Measurements from ENCODE around the gene ATP2C2. TPM values are rescaled to one million over a fixed set of nuclear protein-coding genes. Genes with fewer than 3 reads are reported as not detected.
"Not testable (repeated sequence)": the region's sequence is repeated elsewhere in the genome, so short reads cannot be mapped to it uniquely, and the experiment has no call there.

ATP2C2 gene
- total RNA-seq, 1 donor from 2014 or later: 1.7 TPM

DNA sequence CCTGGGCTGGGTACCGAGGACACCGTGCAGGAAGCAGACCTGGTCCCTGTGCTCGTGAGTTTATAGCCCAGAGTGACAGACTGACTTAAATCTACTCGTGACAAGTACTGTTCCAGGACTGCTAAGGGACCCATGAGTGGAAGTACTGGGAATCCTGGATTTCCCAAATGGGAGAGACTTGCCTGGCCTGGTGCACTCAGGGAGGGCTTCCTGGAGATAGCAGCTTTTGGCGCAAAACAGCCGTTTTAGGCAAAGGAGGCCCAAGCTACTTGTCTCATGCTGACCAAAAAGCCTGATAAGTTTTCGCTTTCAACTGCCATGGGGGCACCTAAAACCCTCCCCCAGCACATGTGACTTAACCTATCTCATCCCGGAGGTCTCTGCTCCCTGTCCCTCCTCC, 51.4 kb downstream of the ATP2C2 start:
- no peak for DNase-seq (ENCODE audit: low spot score)

DNA sequence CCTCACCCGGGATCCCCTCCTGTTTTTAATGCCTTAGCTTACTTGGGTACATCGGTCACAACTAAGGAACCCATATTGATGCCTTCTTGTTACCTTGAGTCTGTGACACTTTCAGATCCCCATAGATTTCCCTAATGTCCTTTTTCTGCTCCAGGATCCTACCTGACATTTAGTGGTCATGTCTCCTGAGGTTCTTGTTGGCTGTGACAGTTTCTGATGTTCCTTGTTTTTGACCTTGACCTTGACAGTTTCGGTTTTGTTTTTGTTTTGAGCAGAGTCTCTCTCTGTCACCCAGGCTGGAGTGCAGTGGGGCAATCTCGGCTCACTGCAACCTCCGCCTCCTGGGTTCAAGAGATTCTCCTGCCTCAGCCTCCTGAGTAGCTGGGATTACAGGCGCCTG, 52.2 kb downstream of the ATP2C2 start:
- not testable (repeated sequence) for DNase-seq (ENCODE audit: low spot score)

DNA sequence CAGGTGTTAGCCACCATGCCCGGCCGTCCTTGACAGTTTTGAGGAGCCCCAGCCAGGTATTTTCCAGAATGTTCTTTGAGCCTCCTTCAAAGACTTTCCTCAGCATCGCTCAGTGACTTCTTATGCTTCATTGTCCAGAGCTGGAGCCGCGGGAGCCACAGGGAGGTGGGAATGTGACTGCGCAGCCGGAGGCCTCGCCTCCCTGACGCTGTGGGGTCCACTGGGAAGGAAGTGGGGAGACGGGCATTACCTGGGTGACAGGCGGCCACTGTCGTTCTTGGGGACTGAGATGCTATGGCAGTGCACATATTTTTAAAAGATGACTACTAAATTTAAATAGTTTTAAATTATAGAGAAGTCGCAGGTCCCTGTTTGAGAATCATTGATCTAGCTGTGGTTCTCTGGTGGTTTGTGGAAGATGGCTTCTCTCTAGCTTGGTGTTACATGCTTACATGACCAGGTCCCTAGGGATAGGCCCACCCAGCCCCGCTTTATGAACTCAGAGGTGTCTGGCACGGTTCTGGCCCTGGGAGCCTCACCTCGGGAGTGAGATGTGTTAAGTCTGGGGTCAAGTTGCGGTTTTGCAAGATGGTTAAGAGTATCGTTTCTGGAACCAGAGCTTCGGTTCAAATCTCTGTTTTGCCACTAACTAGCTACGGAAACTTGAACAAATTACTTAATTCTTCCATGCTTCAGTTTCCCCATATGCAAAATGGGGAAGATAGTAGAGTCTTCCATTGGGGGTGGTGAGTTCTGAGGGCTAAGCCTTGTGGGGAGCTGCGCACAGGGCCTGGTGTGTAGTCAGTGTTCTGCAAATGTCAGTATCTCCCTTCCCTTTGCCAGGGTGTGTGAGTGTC, 53.0 kb downstream of the ATP2C2 start:
- no peak for DNase-seq (ENCODE audit: low spot score)

DNA sequence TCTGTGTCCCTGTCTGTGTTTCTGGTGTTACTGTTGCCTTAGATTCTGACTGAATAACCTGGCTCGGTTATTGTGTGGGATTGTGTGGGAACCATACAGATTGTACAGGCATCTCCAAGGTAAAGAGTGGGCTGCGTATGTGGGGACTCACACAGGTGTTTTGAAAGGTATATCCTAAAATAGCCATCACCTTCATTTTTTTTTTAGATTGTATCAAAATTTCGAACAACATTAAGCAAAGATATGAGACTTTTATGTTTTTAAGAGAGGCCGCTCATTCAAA, 53.5 kb downstream of the ATP2C2 start:
- no peak for DNase-seq (ENCODE audit: low spot score)

DNA sequence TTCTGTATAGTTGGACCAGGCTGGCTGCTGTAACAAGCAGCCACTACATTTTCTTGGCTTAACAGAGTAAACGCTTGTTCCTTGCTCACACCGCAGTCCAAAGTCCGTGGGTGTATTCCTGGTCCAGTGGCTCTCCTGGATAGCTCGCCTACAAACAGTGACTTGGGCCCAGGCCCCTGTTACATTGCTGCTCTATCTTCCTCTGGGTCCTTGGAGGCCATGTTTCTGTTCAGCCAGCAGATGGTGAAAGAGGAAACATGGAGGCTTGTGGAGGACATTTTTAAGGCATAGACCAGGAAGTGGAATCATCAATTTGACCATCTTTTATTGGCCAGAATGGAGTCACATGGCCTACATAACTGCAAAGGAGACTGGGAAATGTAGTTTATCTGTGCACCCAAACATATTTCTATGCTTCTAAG, 55.1 kb downstream of the ATP2C2 start:
- DNase-seq (ENCODE audit: low spot score): no peak

DNA sequence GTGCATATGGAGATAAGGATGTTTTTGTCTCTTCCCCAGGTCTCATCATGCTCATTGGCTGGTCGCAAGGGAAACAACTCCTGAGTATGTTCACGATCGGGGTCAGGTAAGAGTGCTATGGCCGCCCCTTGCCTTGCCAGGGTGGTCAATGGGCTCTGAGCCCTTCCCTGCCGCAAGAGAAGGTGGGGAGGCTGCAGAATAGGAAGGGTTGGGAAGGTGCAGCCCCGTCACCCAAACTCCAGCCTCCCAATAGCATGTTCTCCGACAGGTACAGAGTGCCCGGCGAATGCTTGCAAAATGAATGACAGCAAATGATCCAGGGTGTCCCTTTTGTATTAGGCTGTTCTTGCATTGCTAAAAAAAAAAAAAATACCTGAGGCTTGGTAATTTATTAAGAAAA, 57.4 kb downstream of the ATP2C2 start:
- DNase-seq (ENCODE audit: low spot score): no peak

DNA sequence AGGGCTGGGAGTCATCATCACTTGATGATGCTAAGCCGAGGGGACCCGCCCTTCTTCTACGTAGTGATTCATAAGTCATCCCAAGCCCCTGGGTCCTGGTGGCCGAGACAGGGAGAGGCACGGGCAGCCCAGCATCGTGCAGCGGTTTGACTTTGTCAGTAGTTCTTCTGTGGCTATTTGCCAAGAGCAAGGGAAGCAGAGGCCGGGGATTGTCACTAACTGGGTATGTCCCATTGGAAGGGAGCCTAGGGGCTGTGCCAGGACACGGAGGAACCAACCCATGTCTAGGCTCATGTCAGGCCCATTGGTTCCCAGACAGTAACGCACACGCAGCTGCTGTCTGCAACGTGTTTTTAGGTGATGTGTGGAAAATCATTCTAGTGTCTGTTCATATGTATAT, 58.5 kb downstream of the ATP2C2 start:
- no peak for DNase-seq (ENCODE audit: low spot score)

DNA sequence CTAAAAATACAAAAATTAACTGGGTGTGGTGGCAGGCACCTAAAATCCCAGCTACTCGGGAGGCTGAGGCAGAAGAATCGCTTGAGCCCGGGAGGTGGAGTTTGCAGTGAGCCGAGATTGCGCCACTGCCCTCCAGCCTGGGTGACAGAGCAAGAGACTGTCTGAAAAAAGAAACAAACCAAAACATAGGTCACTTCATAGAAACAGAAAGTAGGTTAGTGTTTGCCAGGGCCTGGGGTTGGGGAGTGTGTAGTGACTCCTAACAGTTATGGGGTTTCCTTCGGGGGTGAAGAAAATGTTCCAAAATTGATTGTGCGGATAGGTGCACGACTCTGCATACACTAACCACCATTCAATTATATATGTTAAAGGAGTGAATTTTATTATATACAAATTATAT, 59.2 kb downstream of the ATP2C2 start:
- no peak for DNase-seq (ENCODE audit: low spot score)

DNA sequence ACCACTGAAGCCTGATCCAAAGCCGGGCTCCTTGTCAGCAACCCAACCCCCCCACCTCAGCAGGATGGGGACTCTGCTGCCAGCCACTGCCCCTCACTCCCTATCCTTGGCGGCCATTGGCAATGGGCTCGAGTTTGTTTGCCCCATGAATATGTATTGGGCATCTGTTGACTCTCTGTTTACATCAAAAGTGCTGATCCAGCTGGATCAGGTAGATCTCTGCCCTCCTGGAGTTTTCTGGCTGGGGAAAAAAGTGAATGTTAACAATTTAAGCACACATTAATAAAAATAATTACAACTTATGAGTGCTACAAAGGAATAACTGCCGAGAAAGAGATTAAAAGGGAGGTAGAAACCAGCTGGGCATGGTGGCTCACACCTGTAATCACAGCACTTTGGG, 62.5 kb downstream of the ATP2C2 start:
- no peak for DNase-seq (ENCODE audit: low spot score)

DNA sequence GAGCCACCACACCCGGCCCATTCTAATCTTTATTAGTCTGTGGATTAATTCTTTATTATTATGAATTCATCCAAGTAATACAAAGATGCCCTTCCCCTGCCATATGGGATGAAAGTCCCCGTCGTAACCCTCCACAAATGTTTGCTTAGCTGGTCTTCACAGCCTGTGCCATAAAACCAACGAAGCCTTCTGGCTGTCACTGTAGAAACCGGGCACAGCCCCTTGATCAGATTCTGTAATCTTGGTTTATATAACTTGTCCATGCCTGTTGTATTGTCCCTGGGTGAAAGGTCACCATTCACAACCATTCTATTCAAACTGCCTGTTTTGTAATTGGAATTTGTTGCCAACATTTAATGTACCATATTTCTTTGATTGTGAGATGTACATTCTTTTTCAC, 66.5 kb downstream of the ATP2C2 start:
- DNase-seq (ENCODE audit: low spot score): no peak

DNA sequence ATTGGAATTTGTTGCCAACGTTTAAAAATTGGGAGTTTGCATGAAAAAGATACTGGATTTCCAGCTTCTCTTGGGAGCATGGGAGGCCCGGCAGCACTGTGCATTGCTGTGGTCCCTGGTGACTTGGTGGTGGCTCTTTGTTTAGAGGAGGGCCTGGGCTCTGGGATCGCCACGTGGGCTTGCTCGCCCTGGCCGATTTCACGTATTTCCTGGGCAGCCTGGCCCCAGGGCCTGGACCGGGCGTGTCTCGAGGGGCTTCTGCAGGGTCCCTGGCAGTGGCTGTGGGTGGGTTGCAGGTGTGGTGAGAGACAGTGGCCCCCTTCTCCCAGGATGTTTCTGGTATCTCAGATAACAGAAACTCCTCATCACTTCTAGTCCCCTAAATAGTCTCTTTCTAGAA, 67.9 kb downstream of the ATP2C2 start:
- DNase-seq (ENCODE audit: low spot score): no peak

DNA sequence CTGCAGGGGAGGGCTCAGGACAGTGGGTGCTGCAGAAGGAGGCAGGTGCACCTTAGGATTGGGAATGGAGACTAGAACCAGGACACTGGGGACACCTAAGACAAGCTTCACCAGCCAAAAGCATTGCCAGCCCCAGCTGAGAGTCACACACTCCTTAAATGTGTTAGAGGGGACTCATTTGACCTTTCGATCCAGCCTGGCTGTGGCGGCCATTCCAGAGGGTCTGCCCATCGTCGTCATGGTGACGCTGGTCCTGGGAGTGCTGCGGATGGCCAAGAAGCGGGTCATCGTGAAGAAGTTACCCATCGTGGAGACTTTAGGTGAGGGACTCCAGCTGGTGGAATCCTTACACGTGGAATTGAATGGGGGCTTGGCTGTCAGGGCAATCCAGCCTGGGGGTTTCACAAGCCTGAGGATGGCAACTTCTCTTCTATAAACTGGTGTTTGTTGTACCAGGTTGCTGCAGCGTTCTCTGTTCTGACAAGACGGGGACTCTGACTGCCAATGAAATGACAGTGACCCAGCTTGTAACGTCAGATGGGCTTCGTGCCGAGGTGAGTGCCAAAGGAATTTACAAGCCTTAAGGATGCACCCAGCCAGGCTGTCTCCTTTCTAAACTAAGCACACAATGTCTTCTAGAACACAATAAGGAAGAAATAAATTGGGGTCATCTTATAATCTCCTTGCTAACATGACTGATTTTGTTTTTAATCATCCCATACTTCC, 70.8 kb downstream of the ATP2C2 start:
- DNase-seq (ENCODE audit: low spot score): no peak

DNA sequence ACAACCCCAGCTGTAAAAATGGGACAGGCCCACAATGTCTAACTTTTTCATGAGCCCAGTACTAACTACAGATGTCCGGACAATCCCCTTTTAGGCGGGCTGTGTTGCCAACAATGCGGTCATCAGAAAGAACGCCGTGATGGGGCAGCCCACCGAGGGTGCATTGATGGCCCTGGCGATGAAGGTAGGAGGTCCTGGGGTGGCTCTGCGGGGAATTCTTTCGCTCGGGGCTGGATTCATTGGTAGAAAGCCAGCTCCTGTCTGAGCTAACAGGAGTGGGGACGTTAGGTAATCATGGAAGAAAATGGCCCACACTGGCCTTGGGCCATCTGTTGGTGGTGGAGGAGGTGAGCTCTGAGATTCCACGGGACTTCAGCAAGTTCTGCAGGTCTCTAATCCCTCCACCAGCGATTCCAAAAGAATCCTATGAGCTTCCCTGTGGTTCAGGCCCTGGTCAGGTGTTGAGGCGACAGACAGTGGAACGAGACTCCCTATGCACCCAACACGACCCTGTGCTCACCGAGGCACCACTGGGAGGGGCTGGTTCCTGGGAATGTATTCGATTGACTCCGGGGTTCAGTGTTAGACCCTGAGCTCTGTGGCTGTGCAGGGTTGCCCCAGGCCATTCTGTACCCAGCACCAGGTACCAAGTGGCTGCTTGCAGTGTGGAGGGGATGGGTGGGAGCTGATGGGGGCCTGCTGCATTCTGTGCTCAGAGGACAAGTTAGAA, 74.2 kb downstream of the ATP2C2 start:
- DNase-seq (ENCODE audit: low spot score): no peak

DNA sequence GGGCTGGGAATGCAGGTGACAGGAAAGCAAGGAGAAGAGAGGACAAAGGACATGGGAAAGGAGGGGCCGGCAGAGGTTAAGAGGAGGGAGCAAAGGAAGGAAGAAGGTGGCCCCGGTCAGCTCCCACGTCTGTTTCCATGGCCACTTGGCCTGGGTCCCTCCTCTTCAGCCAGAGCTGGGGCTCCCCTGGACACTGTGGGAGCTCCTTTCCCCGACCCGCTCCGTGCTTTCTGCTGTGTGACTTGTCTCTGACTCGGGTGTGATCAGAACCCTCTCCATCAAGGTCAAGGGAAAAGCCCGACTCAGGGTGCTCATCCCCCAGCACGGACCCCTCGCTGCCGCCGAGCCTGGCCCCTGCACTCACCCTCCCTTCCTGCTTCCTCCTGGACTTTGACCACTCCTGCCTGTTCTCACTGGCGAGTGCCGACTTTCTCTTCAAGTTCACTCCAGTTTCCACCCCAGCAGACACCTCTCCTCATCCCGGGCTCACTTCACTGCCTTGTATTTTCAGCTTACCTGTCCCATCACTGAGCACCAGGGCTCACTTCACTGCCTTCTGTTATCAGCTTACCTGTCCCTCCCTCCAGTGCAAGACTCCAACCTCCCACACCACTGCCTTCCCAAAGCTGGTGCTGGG, 74.9 kb downstream of the ATP2C2 start:
- DNase-seq (ENCODE audit: low spot score): no peak

DNA sequence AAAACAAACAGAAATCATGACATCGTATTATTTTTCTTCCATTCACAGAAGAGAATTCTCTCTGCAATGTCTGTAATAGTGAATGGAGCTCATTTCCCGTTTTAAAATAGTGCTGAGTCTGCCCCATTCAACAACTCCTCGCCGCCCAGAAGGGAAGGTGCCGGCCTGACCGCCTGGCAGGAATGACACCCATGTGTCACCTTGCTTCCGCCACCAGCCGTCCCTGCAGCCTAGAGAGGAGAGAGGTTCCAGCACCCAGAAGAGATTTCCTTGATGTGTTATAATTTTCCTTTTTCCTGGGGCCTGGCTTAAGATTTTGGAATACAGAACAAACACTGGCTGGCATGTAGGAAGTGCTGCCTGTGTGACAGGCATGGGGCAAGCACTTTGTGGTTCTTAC, 76.1 kb downstream of the ATP2C2 start:
- DNase-seq (ENCODE audit: low spot score): no peak

DNA sequence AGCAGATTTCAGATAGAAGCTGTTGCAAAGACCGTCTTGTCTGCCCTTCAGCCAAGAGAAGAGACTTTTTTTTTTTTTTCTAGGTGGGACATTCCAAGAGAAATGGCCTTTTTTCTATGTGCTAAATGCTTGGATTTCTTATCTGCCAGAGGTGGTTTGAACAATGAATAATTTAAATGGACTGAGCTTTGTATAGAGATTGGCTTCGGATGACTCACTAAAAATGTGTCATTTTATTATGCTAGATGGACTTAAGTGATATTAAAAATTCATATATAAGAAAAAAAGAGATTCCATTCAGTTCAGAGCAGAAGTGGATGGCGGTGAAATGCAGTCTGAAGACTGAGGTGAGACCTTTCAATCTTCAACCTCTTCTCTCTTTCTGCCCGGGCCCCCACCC, 77.7 kb downstream of the ATP2C2 start:
- no peak for DNase-seq (ENCODE audit: low spot score)

DNA sequence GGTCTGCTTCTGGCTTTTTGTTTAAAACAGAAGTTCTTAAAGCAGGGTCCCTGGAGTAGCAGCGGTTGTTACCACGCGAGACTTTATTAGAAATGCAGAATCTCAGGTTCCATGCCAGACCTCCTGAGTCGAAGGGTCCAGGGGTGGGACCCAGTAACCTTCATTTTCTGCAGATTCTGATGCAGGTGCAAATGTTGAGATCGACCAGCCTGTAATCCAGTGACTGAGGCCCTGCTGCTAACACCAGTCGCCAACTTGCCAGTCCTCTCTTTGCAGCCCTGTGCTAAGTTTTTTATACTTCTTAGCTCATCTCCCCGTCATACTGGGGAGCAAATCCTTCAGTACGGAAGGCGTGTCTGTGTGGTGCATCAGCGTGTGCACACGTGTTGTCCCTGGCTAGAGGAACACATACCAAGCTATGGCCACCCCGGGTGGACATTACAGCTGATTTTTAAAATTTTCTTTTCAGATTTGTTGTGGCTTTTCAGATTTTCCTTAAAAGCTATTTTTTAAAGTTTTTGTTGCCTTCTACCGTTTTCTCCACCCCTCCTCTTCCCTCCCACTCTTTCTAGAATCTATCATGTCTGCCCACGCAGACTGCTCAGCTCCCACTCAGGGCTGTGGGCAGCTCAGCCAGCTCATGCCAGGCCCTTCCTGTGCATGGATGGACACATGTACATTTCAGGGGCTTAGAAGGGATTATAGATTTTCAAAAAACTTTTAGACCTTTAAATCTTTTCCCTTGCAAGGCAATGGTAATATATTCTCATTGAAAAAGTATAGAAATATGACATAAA, 78.5 kb downstream of the ATP2C2 start:
- no peak for DNase-seq (ENCODE audit: low spot score)

DNA sequence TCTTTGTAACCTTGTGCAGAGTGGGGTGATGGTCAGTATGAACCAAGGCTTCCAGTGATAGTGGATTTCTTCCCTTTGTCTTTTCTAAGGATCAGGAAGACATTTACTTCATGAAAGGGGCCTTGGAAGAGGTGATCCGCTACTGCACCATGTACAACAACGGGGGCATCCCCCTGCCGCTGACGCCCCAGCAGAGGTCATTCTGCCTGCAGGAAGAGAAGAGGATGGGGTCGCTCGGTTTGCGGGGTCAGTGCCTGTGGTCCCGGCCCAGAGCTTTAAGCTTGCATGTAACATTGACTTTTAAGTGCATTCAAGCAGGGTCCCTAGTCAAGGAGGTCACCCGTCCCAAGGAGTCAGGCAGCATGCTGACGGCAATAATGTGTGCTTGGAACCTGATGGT, 80.1 kb downstream of the ATP2C2 start:
- DNase-seq (ENCODE audit: low spot score): no peak

DNA sequence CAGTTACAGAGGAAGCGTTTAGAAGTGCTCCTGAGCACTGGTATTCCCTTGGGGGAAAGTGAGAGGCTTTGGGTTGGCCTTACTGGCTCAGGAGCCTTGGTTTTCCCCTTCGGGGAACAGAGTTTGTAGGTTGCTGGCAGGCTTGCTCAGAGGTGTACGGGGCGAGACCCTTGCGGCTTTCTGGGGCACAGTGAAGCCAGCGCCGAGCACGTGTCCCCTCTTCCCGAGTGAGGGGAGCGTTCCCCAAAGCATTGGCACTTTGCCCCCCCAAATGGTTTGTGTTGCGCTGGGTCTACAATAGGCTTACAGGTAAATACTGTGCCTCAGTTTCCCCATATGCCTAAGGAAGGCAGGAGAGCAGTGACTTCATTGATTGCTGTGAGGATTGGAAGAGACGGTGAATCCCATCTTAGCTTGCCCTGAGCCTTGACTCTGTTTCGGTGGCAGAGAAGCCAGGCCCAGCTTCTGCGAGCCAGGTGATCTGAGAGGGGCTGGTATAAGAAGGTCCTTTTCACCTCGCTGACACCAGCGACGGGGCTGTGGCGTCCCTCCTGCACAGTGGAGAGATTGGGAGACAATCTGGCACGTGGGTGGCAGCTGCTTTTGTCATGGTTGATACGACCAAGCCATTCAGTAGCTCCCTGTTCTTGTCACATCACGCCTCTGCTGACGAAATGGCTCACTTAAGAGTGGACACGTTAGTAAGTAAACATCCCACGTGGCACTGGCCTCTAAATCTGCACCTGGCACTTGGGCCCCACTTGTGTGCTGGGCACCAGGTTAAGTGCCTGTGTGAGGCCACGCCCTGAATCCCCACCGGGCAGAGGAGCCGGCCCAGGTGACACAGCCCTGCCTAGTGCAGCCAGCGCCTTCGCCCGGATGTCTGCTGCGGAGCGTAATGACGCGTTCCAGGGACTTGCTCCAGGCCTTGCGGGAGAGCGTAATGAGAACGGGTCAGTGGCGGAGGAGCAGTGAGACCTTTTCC, 81.1 kb downstream of the ATP2C2 start:
- no peak for DNase-seq (ENCODE audit: low spot score)

DNA sequence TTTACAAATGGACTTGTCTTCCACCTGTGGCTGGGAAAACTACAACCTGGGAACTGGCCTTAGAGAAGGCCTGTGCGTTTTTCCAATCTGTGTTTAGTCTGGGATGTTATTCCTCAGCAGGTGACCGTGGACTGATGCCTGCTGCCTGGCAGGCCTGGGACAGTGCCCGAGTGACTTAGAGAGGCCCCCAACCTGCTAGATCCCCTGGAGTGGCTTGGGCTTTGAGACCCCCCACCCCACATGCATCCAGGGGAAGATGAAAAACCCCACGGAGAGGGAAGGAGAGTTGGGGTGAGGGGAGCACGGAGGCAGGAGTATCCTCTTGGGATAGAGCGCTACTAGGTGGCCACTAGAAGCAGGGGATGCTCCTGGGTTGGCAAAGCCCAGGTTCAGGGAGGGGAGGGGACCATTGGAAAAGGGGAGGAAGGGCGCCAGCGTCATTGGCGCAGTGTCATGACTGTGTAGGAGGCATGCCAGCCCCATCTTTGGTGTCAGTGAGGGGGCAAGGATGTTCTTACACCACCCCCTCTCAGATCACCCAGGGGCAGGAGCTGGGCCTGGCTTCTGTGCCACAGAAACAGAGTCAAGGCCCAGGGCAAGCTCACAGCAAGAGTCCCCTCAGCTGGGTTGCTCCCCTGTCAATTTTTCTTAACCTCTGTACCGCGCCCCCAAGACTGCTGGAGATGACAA, 82.0 kb downstream of the ATP2C2 start:
- no peak for DNase-seq (ENCODE audit: low spot score)
